ENCODE results near the gene ACVR1B. TPM values are rescaled to one million over a fixed set of nuclear protein-coding genes. Genes with fewer than 3 reads are reported as not detected.

Gene ACVR1B
- total RNA-seq, 2 donors from 2014 or later = 39.6 to 43.3 TPM

DNA sequence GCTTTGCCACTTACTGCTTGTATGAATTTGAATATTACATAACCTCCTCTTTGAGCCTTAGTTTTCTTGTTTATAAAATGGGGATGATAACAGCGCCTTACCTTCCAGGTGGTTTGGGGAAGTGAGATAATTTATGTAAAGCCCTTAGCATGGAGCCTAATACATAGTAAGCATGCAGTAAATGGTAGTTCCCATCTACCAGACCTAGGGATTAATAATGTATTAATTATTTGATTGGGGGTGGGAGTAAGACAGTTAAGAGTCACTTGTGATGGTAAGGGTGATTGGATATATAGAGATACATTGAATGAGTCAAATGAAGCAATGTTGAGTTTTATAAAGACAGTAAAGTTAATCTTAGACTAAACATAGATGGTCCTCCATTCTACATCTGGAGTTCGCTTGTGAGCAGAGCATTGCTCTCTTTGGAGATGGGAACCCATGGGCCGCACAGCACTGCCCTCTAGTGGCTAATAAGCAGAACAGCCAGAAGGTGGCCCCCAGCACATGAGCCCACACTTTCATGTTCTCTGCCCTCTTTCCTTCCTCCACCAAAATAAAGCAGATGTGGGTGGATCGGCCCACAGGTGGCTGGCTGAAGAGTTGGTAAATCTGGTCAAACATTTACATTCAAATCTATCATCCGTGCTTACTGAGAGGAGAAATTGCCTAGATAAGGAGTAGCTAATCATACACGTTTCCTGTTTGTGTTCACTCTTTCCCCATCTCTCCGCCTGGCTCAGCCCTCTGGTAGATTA is 28.7 kb downstream of the ACVR1B start:
- H3K36me3 ChIP-seq = no peaks in the 10 kb centered on the region
- intact Hi-C loops (cut with DNase I) = loop anchor here (2.0 kb wide), 1 partner anchor 83 kb away; no protein-coding TSS in a partner anchor
- peak; percentile 64 for DNase-seq (ENCODE audit: low spot score)
- no peak overlapping the region for H3K27ac ChIP-seq
- no peaks in the 10 kb centered on the region for H3K4me1 ChIP-seq (replicated peaks)
- WGBS = 44% methylated on average over 7 of the region's 7 CpGs
- H3K9me3 ChIP-seq = no peaks in the 10 kb centered on the region
- no peaks in the 10 kb centered on the region for H3K27me3 ChIP-seq (replicated peaks; ENCODE audit: insufficient read depth)
- TF ChIP-seq POLR2A (IDR thresholded peaks at IDR 0.05) (no peak), POLR2AphosphoS5 (IDR thresholded peaks at IDR 0.05) (peak; percentile 53)
- TF ChIP-seq, protein P1, sequence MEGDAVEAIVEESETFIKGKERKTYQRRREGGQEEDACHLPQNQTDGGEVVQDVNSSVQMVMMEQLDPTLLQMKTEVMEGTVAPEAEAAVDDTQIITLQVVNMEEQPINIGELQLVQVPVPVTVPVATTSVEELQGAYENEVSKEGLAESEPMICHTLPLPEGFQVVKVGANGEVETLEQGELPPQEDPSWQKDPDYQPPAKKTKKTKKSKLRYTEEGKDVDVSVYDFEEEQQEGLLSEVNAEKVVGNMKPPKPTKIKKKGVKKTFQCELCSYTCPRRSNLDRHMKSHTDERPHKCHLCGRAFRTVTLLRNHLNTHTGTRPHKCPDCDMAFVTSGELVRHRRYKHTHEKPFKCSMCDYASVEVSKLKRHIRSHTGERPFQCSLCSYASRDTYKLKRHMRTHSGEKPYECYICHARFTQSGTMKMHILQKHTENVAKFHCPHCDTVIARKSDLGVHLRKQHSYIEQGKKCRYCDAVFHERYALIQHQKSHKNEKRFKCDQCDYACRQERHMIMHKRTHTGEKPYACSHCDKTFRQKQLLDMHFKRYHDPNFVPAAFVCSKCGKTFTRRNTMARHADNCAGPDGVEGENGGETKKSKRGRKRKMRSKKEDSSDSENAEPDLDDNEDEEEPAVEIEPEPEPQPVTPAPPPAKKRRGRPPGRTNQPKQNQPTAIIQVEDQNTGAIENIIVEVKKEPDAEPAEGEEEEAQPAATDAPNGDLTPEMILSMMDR (IDR thresholded peaks at IDR 0.05) = peak; percentile 93 to 97 (median 97)
- no peak overlapping the region for H3K4me3 ChIP-seq

DNA sequence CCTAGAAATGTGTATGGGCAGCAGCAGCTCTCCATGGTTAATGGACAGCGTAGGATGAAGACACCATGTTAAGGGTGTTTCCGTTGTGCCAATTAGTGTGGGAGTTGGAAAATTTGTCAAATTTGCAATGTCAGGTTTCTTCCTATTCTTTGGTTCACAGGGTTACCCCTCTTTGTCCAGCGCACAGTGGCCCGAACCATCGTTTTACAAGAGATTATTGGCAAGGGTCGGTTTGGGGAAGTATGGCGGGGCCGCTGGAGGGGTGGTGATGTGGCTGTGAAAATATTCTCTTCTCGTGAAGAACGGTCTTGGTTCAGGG is 29.3 kb downstream of the ACVR1B start:
- no peaks in the 10 kb centered on the region for H3K27me3 ChIP-seq (replicated peaks; ENCODE audit: insufficient read depth)
- intact Hi-C loops (cut with DNase I) = loop anchor here (2.0 kb wide), 1 partner anchor 84 kb away; no protein-coding TSS in a partner anchor
- H3K4me3 ChIP-seq = no peak overlapping the region
- no peak for DNase-seq (ENCODE audit: low spot score)
- no peaks in the 10 kb centered on the region for H3K9me3 ChIP-seq
- no peaks in the 10 kb centered on the region for H3K36me3 ChIP-seq
- TF ChIP-seq POLR2AphosphoS5 (IDR thresholded peaks at IDR 0.05) (no peak), POLR2A (IDR thresholded peaks at IDR 0.05) (no peak)
- TF ChIP-seq, protein P1 (IDR thresholded peaks at IDR 0.05) = no peak
- H3K27ac ChIP-seq = no peak overlapping the region
- WGBS = 84% methylated on average over 10 of the region's 10 CpGs
- H3K4me1 ChIP-seq (replicated peaks) = no peaks in the 10 kb centered on the region

DNA sequence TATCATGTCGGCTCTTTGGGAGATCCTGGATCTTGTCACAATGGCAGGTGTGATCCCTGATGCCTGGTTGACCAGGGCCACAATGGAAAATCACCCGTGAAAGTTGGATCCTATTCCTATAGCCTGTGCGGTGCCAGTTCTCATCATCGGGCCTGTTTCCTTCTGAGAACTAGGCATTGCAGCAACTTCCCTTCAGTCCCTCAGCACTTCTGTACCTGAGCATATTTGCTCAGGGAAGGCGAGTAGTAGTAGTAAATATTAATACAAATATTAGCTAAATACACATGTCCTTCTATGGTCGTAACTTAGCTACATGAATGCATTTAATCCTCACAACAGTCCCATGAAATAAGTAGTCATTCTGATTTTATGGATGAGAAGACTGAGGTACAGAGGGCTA is 33.2 kb downstream of the ACVR1B start:
- peak overlapping the region; percentile 80 to 88 for H3K27ac ChIP-seq
- DNase-seq (ENCODE audit: low spot score) = peak; percentile 66
- intact Hi-C loops (cut with DNase I) = no loop called here

DNA sequence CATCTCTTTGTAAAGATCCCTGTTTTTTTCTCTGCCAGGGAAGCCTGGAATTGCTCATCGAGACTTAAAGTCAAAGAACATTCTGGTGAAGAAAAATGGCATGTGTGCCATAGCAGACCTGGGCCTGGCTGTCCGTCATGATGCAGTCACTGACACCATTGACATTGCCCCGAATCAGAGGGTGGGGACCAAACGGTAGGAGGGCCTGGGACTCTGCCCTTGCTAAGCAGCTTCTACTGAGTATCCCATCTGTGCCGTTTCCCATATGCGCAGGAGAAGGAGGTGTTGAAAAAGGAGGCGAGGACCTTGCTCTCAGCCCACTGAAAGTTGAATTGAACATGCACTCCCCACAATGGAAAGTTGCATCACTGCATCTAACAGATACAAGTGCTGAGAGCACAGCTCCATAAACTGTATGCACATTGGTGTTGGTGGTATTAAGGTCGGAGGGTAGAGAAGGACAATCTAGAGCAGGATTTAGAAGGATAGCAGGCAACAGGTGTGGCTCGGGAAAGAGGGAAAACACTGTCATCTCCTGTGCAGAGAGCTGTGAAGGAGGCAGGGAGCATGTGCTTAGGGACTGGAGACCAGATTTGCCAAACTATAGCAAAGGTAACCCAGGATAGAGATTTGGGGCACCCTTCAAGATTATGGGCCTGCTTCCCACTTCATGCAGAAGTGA is 33.8 kb downstream of the ACVR1B start:
- no peak for DNase-seq (ENCODE audit: low spot score)
- Histone ChIP-seq H3K4me3 (no peak overlapping the region), H3K27me3 (replicated peaks; ENCODE audit: insufficient read depth) (no peaks in the 10 kb centered on the region), H3K9me3 (no peaks in the 10 kb centered on the region), H3K36me3 (no peaks in the 10 kb centered on the region), H3K4me1 (replicated peaks) (no peaks in the 10 kb centered on the region), H3K27ac (peak overlapping the region; percentile 80 to 88)
- WGBS = 77% methylated on average over 9 of the region's 9 CpGs
- TF ChIP-seq, protein P1 (IDR thresholded peaks at IDR 0.05) = no peak
- TF ChIP-seq POLR2AphosphoS5 (IDR thresholded peaks at IDR 0.05) = no peak
- TF ChIP-seq POLR2A (IDR thresholded peaks at IDR 0.05) = no peak
- intact Hi-C loops (cut with DNase I) = no loop called here

More for the DNA sequence above, 33.2 kb downstream of the ACVR1B start:
- H3K27me3 ChIP-seq (replicated peaks; ENCODE audit: insufficient read depth) = no peaks in the 10 kb centered on the region
- TF ChIP-seq, protein P1 (IDR thresholded peaks at IDR 0.05) = no peak
- TF ChIP-seq POLR2AphosphoS5 (IDR thresholded peaks at IDR 0.05) = peak; percentile 94
- H3K4me3 ChIP-seq = no peak overlapping the region
- H3K9me3 ChIP-seq = no peaks in the 10 kb centered on the region
- H3K36me3 ChIP-seq = no peaks in the 10 kb centered on the region
- H3K4me1 ChIP-seq (replicated peaks) = no peaks in the 10 kb centered on the region
- whole genome bisulfite sequencing = 61% methylated on average over 6 of the region's 6 CpGs

Measured in prostate gland (tissue), 2 donors.